Left forelimb (tissue), 1 donor: Measurements from ENCODE around the gene ARMH4.

Experiments used
- DNase-seq: peaks from one replicate; pipeline ENCODE4 v3.0.0-alpha.2; 2018; ENCODE audit warnings: low spot score

Gene ARMH4

DNA sequence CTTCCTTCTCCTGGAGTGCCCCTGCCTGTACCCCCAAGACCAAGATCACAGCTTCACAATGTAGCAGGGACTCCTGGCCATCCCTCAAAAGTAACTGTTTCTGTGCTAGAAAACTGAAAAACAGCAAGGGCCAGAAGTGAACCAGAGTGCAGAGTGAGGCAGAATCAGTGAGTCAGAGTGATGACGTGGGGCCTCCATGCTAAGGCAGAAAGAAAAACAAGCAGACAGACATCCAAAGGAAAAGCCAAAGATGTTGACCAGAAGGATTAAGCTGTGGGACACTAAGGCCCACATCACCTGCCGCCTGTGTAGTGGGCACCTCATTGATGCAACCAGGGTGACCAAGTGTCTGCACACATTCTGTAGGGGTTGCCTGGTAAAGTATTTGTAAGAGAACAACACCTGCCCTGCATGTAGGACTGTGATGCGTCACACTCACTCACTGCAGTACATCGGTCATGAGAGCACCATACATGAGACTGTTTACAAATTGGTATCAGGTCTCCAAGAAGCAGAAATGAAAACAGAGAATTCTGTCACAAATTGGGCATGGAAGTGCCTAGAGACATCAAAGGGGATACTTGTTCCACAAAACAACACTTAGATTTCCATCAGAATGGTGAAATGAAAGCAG lies 51.2 kb downstream of the ARMH4 start:
- no peak for DNase-seq

- no peak for DNase-seq
These were observed 52.3 kb downstream of the ARMH4 start for GRCh38 chr14:58099682-58100081.

DNA sequence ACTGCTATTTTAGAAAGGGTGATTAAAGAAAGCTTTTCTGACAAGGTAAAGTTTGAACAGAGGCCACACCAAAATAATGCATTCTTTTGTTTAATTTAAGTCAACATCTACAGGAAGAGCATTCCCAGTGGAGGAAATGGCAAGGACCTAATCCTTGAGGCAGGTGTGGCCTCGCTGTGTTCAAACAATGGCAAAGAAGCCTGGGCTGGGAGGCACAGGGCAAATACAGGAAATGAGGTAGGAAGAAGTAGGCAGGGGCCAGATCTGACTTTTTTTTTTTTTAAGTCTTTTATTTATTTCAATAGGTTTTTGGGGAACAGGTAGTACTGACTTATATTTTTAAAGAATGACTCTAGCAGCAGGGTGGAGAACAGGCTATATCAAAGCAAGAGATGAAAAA lies 53.5 kb downstream of the ARMH4 start:
- DNase-seq = no peak

DNA sequence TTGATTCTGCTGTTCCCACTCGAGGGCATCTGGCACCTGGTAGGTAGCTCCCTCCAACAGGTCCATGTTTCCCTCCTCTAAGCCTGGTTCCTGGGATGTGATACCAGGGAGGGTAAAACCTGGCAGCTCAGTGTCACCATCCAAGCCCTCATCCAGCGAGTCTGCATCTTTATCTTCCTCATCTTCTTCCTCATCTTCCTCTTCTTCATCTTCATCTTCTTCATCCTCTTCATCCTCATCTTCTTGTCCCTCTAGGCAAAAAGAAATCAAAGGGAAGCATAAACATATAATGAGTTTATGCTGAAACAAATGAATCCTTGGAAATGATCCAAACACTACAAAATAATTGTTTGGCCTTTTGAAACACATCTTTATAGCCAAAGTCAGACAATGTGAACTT lies 55.3 kb downstream of the ARMH4 start:
- no peak for DNase-seq

DNA sequence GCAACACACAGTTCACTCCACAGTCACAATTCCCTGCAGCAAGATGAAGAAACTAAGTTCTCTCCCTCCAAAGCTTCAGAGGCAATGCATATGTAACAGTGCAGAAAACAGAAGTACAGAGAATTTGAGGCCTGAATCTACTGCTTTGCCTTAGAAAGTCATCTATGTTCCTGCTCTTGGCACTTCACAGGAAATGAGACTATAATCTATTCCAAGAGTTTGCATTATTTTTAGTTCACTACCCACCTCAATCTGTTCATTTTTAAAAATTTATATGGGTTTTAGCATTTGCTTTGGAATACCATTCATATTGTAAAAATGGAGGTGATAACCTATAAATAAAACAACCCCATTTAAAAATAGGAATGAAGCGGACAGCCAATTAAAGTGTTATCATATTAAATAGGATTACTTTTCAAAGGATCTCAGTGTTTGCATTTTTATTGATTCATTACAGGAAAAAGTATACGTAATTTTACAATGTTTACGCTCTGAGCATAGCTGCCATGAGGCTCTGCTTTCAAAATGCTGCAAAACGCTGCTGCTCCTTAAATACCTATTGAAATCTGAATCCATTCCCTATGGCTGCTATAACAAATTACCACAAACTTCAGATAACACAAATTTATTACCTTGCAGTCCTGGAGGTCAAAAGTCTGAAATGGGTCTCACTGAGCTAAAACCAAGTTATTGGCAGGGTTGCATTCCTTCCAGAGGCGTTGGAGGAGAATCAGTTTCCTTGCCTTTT lies 60.0 kb downstream of the ARMH4 start:
- DNase-seq = no peak

DNA sequence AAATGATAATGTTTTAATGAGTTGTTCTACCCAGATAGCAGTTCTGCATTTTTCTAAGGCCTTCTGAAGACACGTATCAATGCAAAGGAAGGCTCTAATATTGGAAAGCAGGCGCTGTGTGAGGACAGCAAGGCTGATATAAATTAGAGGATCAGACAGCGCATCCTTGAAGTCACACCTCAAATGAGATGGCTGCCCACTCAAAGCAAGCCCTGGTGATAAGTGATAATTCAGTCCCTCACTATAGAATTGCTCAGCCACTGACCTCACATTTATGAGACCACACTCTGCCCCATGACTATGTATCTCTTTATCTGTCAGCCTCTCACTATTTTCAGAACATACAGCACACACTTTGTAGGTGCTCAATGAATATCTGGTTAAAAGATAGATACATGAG lies 62.4 kb downstream of the ARMH4 start:
- no peak for DNase-seq

DNA sequence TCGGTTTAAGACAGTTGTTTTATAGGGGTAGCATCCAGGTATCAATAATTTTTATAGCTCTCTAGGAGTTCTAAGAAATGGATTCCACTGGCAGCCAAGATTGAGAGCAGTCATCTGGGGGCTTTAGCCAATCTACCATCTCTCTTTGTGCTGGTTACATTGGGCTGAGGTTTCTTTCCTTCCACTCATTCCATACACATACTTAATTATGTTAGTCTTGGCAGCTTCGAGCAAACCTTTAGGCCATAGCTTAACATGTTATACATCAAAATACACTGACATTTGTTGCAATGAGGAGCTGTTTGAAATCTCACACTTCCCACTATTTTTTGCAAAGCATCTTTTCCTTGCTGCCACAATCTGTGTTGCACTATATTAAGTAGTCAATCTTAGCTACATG lies 63.1 kb downstream of the ARMH4 start:
- DNase-seq = no peak

DNA sequence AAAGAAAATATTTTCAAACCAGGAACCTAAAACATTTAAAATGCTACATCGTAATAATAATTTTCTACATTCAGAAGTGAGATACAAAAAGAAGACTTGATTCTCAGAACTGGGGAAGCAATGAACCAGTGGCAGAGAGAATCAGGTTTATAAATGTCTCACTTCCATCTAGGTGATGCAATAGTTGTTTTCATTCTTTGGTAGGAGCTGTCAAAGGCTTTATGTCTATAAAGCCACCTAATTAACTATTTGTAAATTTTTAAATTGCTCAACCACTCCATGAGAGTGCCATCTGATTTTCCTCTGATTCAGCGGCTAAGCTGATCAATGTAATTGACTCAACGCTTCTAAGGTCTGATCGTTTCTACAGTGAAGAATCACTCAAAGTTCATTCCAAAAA lies 66.1 kb downstream of the ARMH4 start:
- DNase-seq = no peak

DNA sequence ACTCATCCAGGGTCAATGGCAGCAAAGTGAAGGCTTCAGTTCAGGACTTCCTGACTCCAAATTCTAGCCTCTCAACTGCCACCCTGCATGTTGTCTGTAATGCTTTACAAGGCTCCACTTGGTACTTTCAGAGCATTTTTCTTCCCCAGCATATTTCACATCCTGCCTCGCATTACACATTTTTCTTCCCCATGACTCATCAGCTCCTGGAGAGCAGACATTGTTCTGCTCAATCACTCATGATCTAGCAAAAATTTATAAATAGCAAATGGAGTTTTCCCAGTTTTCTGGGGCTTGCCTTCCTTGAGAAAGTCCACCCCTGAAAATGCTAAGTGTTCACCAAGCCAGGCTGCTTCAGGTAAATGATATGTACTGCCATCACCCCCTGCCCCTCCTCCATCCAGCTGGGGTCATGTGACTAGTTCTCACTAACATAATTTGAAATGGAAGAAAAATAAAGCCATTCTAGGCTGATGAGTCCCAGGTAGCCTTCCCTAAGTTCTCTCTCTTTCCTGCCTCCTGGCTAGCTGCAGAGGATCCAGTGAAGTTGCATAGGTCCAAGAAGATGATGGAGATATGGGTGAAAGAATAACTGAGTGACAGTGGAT lies 69.4 kb downstream of the ARMH4 start:
- no peak for DNase-seq

DNA sequence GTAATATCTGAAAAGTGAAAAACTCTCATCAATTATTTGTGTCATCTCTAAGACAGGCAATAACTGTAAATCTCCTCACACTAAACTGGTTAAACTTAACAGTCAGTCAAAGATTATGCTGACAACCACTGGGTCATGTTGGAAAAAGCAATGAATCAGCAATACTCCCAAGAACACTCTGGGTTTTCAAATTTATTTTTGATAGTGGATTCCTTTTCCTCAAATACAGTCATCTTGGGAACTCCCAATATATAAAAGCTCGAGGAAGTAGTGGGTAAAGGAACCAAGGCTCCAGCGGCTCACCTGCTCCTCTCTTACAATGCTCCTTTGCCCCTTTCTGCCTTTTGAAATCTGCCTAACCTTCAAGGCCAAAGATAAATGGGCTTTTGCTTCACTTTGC lies 70.0 kb downstream of the ARMH4 start:
- DNase-seq = no peak

GRCh38 chr14:58078471-58078870 lies 73.5 kb downstream of the ARMH4 start:
- no peak for DNase-seq

DNA sequence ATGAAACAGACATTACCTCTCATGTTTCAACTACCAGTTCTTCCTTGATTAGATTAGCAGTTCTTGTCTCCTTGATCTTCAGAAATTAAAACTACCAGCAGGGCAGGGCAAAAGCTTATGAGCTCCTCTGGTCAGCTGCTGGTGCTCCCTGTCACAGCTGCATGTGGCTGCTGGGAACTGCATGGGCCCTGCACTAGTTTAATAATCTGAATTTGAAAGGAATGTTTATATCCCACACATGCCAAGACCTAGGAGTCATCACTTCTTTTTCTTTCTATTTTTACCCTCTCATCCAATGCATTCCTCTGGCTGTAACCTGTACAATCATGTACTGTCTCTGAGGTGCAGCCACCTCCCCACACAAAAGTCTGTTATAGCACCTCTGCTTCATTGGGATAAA lies 73.9 kb downstream of the ARMH4 start:
- no peak for DNase-seq

DNA sequence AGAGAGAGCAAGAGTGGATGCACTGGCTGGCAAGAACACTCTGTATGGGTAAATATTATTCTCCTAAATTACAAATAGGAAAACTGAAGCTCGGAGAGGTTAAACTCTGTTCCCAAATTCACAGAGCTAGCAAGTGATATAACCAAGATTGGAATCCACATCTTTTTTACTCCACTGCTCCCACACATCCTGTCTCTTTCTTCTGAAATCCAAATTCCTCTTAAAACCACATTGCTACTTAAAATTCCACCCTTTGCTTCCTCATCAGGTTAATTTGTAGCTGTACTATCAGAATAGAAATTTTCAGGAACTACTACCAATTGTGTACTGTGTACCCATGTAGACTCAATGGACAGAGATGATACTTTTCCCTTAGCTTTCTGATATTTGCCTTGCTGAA lies 74.4 kb downstream of the ARMH4 start:
- DNase-seq = no peak

GRCh38 chr14:58073516-58073915 lies 78.5 kb downstream of the ARMH4 start:
- no peak for DNase-seq

DNA sequence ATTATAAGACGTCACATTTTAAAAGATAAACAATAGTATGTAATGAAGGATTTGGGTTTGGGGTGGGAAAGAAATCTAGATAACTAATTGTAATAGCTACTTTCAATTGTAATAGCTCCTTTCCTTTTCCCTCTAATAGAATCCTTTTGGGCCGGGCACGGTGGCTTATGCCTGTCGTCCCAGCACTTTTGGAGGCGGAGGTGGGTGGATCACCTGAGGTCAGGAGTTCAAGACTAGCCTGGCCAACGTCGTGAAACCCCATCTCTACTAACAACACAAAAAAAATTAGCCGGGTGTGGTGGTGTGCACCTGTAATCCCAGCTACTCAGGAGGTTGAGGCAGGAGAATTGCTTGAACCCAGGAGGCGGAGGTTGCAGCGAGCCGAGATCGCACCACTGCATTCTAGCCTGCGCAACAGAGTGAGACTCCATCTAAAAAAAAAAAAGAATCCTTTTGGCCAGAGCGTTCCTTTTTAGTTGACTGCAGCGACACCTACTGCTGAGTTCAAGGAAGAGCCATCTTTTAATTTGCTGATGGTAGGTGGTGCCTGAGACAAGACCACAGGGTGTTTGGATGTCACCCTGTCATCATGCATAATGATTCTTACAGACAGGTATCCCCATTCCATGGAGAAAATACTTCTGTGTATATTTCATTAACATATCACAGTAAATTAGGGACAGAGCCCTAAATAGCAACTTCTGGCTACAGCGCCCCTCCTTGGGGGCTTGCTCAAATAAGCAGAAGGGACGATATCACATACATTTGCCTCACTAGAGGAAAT lies 79.5 kb downstream of the ARMH4 start:
- no peak for DNase-seq

DNA sequence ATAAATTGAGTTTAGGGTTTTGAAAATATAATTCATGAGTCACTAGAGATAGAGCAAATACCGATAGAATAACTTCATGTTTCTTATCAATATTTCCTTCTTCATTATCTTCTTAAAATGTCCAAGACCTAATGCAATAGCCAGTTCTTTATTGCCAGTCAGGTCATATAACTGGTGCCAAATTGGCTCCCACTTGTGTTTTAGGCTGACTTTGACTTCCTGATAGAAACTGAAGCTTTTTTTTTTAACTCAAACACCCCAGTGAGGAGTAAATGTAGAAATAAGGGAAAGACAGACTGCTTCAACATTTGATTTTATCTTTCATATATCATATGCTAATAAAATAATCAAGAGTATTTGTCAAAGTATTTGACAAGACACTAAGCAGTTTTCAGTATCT lies 80.7 kb downstream of the ARMH4 start:
- no peak for DNase-seq

GRCh38 chr14:58068306-58068705 lies 83.7 kb downstream of the ARMH4 start:
- no peak for DNase-seq

DNA sequence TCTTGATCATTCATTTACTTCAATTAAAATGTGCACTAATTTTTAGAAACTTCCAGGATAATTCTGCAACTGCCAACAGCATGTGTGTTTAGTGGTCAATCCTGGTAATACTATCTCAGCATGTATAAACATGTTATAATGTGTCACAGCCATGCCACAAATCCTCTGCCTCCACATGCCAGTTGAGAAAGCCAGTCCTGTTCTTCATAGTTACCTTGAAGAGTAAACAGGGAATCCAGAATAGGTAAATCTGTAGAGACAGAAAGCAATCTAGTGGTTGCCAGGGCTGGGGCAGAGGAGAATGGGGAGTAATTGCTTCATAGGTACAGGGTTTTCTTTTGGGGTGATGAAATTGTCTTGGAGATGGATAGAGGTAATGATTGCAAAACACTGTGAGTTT lies 85.9 kb downstream of the ARMH4 start:
- no peak for DNase-seq

DNA sequence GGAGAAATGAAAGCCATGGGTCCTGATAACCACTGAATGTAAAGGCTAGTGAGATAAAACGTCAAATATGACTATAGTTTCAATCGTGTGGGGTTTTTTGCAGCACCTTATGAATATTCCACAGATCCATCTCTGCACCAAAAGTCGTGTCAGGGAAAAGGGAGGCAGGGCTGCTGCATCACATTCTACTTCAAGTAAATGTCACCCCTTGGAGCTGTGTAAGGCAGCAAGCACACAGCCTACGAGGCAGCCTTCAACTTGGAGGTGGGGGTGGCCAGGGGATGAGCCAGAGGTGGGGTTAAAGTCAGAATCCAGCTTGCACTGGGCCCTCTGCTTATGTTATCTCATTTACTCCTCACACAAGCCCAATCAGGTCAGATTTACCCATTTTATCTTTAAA lies 90.4 kb downstream of the ARMH4 start:
- no peak for DNase-seq

- no peak for DNase-seq
These were observed 91.1 kb downstream of the ARMH4 start for GRCh38 chr14:58060898-58061297.

- DNase-seq = no peak
These were observed 91.9 kb downstream of the ARMH4 start for GRCh38 chr14:58060077-58060476.

DNA sequence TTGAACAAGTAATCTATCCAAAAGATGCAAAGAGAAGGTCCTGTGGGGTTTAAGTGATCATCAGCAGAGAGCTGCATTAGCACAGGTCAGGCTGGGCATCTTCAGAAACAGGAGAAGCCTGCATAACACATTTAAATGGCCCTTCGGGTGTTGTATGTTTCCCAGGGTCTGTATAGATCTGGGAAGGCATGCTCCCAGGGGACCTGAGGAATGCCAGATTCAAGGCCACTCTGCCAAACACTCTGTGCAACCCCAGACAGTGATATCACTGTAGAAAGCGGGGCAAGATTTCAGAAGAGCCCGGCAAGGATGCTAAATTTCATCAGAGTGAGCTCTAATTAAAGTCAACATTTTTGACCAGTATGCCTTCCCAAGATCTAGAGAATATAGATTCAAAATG lies 92.9 kb downstream of the ARMH4 start:
- no peak for DNase-seq

DNA sequence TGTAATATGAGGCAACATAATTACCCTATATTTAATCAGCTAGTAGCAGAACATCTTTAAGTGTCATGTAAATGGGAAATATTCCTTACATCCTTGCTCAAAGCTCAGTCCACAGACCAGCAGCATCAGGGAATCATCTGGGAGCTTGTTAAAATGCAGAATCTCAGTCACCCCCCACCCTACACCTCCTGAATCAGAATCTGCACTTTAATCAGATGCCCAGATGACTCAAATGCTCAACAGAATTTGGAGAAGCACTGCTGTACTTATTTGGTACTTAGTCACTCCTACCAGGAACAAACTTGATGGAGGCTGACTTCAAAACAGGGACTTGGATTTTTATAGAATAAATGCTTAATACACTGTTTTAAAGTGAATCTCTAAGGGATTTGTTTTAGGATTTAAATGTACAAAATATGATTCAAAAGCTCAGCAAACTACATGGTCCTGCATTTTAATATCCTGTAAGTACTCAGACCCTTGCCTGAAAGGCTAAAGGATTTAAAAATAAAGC lies 96.5 kb downstream of the ARMH4 start:
- DNase-seq = no peak
